ENCODE results near the gene UTY. TPM values are rescaled to one million over a fixed set of nuclear protein-coding genes. Genes with fewer than 3 reads are reported as not detected.

The UTY gene
- total RNA-seq, 1 donor, result 36.9 TPM

GRCh38 chrY:13205214-13205613 is 274.6 kb downstream of the UTY start:
- H2AFZ ChIP-seq (ENCODE audit: low read length), result no peak overlapping the region
- no peaks in the 10 kb centered on the region for H4K20me1 ChIP-seq (ENCODE audit: insufficient read depth, low read length)
- TF ChIP-seq CTCF (IDR thresholded peaks at IDR 0.05; ENCODE audit: extremely low read depth, low read depth, low read length), result no peak
- no peak overlapping the region for H3K4me2 ChIP-seq (ENCODE audit: insufficient read depth, low read length)
- H3K27ac ChIP-seq (ENCODE audit: low read depth, low read length), result no peak overlapping the region
- H3K27me3 ChIP-seq (ENCODE audit: insufficient read depth, low read length), result no peaks in the 10 kb centered on the region
- H3K36me3 ChIP-seq (ENCODE audit: insufficient read depth, low read length), result no peaks in the 10 kb centered on the region
- H3K79me2 ChIP-seq (ENCODE audit: insufficient read depth, low read length), result no peaks in the 10 kb centered on the region
- no peak for DNase-seq (ENCODE audit: insufficient read length, low spot score, missing footprints)
- H3K4me1 ChIP-seq (ENCODE audit: insufficient read depth, low read length), result no peaks in the 10 kb centered on the region
- H3K4me3 ChIP-seq (ENCODE audit: insufficient read depth, low read length), result no peak overlapping the region
- no peaks in the 10 kb centered on the region for H3K9me3 ChIP-seq (ENCODE audit: low read depth, low read length)

Other genes starting within 250 kb of the UTY start
- gene TMSB4Y, start 223.9 kb upstream of the UTY start, total RNA-seq, result 1.1 TPM in 1 of 2 replicates, not detected in the other

Measured in osteoblast (primary cell).